CD4-positive, alpha-beta T cell treated with Interleukin-17A for 4 hours (primary cell): ENCODE measurements around the gene MANF.
A peak's percentile ranks its signal among the peaks of the same experiment; 100 is the strongest.
"Not testable (repeated sequence)": the region's sequence is repeated elsewhere in the genome, so short reads cannot be mapped to it uniquely, and the experiment has no call there.

Source experiments
- DNase-seq: peaks from one replicate; pipeline ENCODE4 v3.0.0-alpha.2; 2020; ENCODE audit warnings: mixed read lengths

MANF gene

GRCh38 chr3:51384726-51385473, at the start of gene MANF:
TSS of gene MANF (plus strand) at chr3:51385291. CDS start at chr3:51385343, 52 bp downstream.
- DNase-seq = peak; percentile 95

GRCh38 chr3:51336261-51336660, 48.8 kb upstream of the MANF start:
- DNase-seq = no peak

GRCh38 chr3:51337666-51338065, 47.4 kb upstream of the MANF start:
- no peak for DNase-seq

- DNase-seq = no peak
These were observed 46.5 kb upstream of the MANF start for GRCh38 chr3:51338632-51339031.

GRCh38 chr3:51340013-51340829, 44.9 kb upstream of the MANF start:
- no peak for DNase-seq

- no peak for DNase-seq
These were observed 44.0 kb upstream of the MANF start for GRCh38 chr3:51340989-51341636.

- DNase-seq = no peak
These were observed 41.0 kb upstream of the MANF start for GRCh38 chr3:51343918-51344687.

- DNase-seq = no peak
These were observed 34.3 kb upstream of the MANF start for GRCh38 chr3:51350751-51351150.

GRCh38 chr3:51353131-51353530, 32.0 kb upstream of the MANF start:
- DNase-seq = no peak

GRCh38 chr3:51353691-51354090, 31.4 kb upstream of the MANF start:
- DNase-seq = no peak

GRCh38 chr3:51354172-51354571, 30.9 kb upstream of the MANF start:
- DNase-seq = no peak

- no peak for DNase-seq
These were observed 30.1 kb upstream of the MANF start for GRCh38 chr3:51354731-51355615.

- DNase-seq = no peak
These were observed 29.1 kb upstream of the MANF start for GRCh38 chr3:51355891-51356578.

GRCh38 chr3:51357856-51358255, 27.2 kb upstream of the MANF start:
- no peak for DNase-seq

GRCh38 chr3:51358981-51359380, 26.1 kb upstream of the MANF start:
- DNase-seq = no peak

GRCh38 chr3:51360806-51361205, 24.3 kb upstream of the MANF start:
- no peak for DNase-seq

- no peak for DNase-seq
These were observed 23.3 kb upstream of the MANF start for GRCh38 chr3:51361746-51362145.

- no peak for DNase-seq
These were observed 22.6 kb upstream of the MANF start for GRCh38 chr3:51362476-51362875.

- not testable (repeated sequence) for DNase-seq
These were observed 16.8 kb upstream of the MANF start for GRCh38 chr3:51368276-51368675.

GRCh38 chr3:51371943-51372557, 13.0 kb upstream of the MANF start:
- DNase-seq = peak; percentile 64
